IMR-90 (cell line): Measurements from ENCODE around the gene A3GALT2. TPM values are rescaled to one million over a fixed set of nuclear protein-coding genes. Genes with fewer than 3 reads are reported as not detected.

Experiments
- ATAC-seq: fragments of 200-7000 bp; cut with Tn5 transposase; 2 replicates; pipeline ENCODE4 v1.9.1; 2020; ENCODE audit warnings: low read depth, mild to moderate bottlenecking, moderate library complexity
- BruUV-seq: library from RNA; stranded (reverse); fragments of 400-500 nt; replicated peaks from 2 replicates; lab custom pipeline; 2021; lab: Mats Ljungman, UMichigan
- CTCF ChIA-PET: fragments of 300-600 bp; formaldehyde crosslinking; extraction: SDS; loops from one replicate; lab custom pipeline; 2021; ENCODE audit warnings: antibody characterized with exemption; lab: Yijun Ruan, JAX
- POLR2A ChIA-PET: fragments of 300-600 bp; sonication (Branson Sonifier 250); formaldehyde crosslinking; loops from one replicate; lab custom pipeline; 2022; ENCODE audit warnings: antibody characterized with exemption; ENCODE audit not compliant: unreplicated experiment; lab: Charles Lee
- DNase-seq: peaks from one replicate; pipeline ENCODE4 v3.0.0; 2013
- H2AFZ ChIP-seq: replicated peaks from 2 replicates; pipeline ENCODE3; 2013; ENCODE audit warnings: low read length, mild to moderate bottlenecking; ENCODE audit not compliant: poor library complexity
- H2AK5ac ChIP-seq: 2 replicates; pipeline ENCODE4 v1.6.1; 2013; ENCODE audit warnings: low read depth, low read length, inconsistent platforms
- H2AK9ac ChIP-seq: replicated peaks from 2 replicates; pipeline ENCODE3; 2013; ENCODE audit warnings: mild to moderate bottlenecking, low read depth, low read length, moderate library complexity; ENCODE audit not compliant: poor library complexity
- H2BK120ac ChIP-seq: 2 replicates; pipeline ENCODE4 v1.6.1; 2013; ENCODE audit warnings: low read depth, low read length, inconsistent platforms
- H2BK15ac ChIP-seq: 3 replicates; pipeline ENCODE4 v1.6.1; 2013; ENCODE audit warnings: low read depth, low read length, inconsistent platforms
- H2BK20ac ChIP-seq: 2 replicates; pipeline ENCODE4 v1.6.1; 2013; ENCODE audit warnings: low read depth, mild to moderate bottlenecking, inconsistent platforms, low read length, moderate library complexity
- H2BK5ac ChIP-seq: 2 replicates; pipeline ENCODE4 v1.6.1; 2013; ENCODE audit warnings: mild to moderate bottlenecking, low read depth, low read length, inconsistent platforms; ENCODE audit not compliant: poor library complexity, severe bottlenecking
- H3K14ac ChIP-seq: replicated peaks from 2 replicates; pipeline ENCODE4 v1.6.1; 2013; ENCODE audit warnings: low read depth, low read length, inconsistent platforms
- H3K18ac ChIP-seq: 2 replicates; pipeline ENCODE4 v1.6.1; 2013; ENCODE audit warnings: low read depth, low read length, control low read depth
- H3K23ac ChIP-seq: 2 replicates; pipeline ENCODE4 v1.6.1; 2013; ENCODE audit warnings: low read depth, low read length, inconsistent platforms
- H3K27ac ChIP-seq: 2 replicates; pipeline ENCODE4 v1.5.1; 2013; ENCODE audit warnings: mild to moderate bottlenecking, control low read depth, low read length; ENCODE audit not compliant: insufficient read depth
- H3K27me3 ChIP-seq: 2 replicates; pipeline ENCODE4 v1.6.1; 2013; ENCODE audit warnings: low read length; ENCODE audit not compliant: control insufficient read depth, insufficient read depth
- H3K36me3 ChIP-seq: 2 replicates; pipeline ENCODE4 v1.6.1; 2013; ENCODE audit warnings: low read length, mixed read lengths; ENCODE audit not compliant: control insufficient read depth, insufficient read depth
- H3K4ac ChIP-seq: 2 replicates; pipeline ENCODE4 v1.6.1; 2013; ENCODE audit warnings: low read depth, low read length, inconsistent platforms
- H3K4me1 ChIP-seq: 2 replicates; pipeline ENCODE4 v1.6.1; 2013; ENCODE audit warnings: low read length, mixed read lengths; ENCODE audit not compliant: control insufficient read depth, insufficient read depth
- H3K4me2 ChIP-seq: 2 replicates; pipeline ENCODE4 v1.6.1; 2013; ENCODE audit warnings: low read depth, mild to moderate bottlenecking, control low read depth, low read length, moderate library complexity
- H3K4me3 ChIP-seq: 2 replicates; pipeline ENCODE4 v1.5.1; 2013; ENCODE audit warnings: low read depth, mild to moderate bottlenecking, control low read depth, low read length, moderate library complexity; ENCODE audit not compliant: insufficient read depth
- H3K56ac ChIP-seq: 2 replicates; pipeline ENCODE4 v1.6.1; 2013; ENCODE audit warnings: low read length, inconsistent platforms; ENCODE audit not compliant: insufficient read depth; ENCODE audit errors: extremely low read depth
- H3K79me1 ChIP-seq, 2 experiments: 2 replicates each; pipeline ENCODE4 v1.6.1; 2013; ENCODE audit warnings: low read length in 2 of 2, inconsistent platforms in 1 of 2, low read depth in 1 of 2
- H3K9ac ChIP-seq: 2 replicates; pipeline ENCODE4 v1.6.1; 2013; ENCODE audit warnings: low read depth, low read length, control low read depth
- H3K9me1 ChIP-seq: 2 replicates; pipeline ENCODE4 v1.6.1; 2013; ENCODE audit warnings: low read length, inconsistent platforms; ENCODE audit not compliant: insufficient read depth
- H3K9me3 ChIP-seq: 2 replicates; pipeline ENCODE4 v1.6.1; 2013; ENCODE audit warnings: low read length; ENCODE audit not compliant: control insufficient read depth, insufficient read depth
- H4K20me1 ChIP-seq: 2 replicates; pipeline ENCODE4 v1.6.1; 2013; ENCODE audit warnings: low read length, inconsistent platforms; ENCODE audit not compliant: insufficient read depth
- H4K5ac ChIP-seq: 2 replicates; pipeline ENCODE4 v1.6.1; 2013; ENCODE audit warnings: mild to moderate bottlenecking, low read depth, low read length, control low read depth
- H4K8ac ChIP-seq, 2 experiments: 2 replicates each; pipeline ENCODE4 v1.6.1; 2013; ENCODE audit warnings: low read depth in 2 of 2, low read length in 2 of 2, control low read depth in 1 of 2, inconsistent platforms in 1 of 2
- H4K91ac ChIP-seq: 2 replicates; pipeline ENCODE4 v1.6.1; 2013; ENCODE audit warnings: low read depth, low read length, inconsistent platforms; ENCODE audit not compliant: insufficient read depth
- BHLHE40 ChIP-seq: fragments of 150-350 bp; IDR thresholded peaks from 2 replicates; pipeline ENCODE4 v1.6.1; 2016; ENCODE audit warnings: mild to moderate bottlenecking, low read depth, low read length
- CEBPB ChIP-seq: IDR thresholded peaks from 2 replicates; pipeline ENCODE4 v1.6.1; 2012; ENCODE audit warnings: low read depth, low read length, improper control_type of control experiment
- CHD1 ChIP-seq: IDR thresholded peaks from 2 replicates; pipeline ENCODE4 v1.6.1; 2012; ENCODE audit warnings: low read depth, low read length, improper control_type of control experiment
- CTCF ChIP-seq: conservative IDR thresholded peaks from 2 replicates; pipeline ENCODE4 v1.5.1; 2012; ENCODE audit warnings: mild to moderate bottlenecking, low read depth, low read length, improper control_type of control experiment
- ELK1 ChIP-seq: fragments of 150-350 bp; IDR thresholded peaks from 2 replicates; pipeline ENCODE4 v1.6.1; 2016; ENCODE audit warnings: low read depth, mild to moderate bottlenecking, low read length, moderate library complexity, borderline replicate concordance
- FOS ChIP-seq: fragments of 150-350 bp; IDR thresholded peaks from 2 replicates; pipeline ENCODE4 v1.6.1; 2016; ENCODE audit warnings: low read depth, low read length
- MAFK ChIP-seq: IDR thresholded peaks from 2 replicates; pipeline ENCODE4 v1.6.1; 2012; ENCODE audit warnings: low read depth, low read length, improper control_type of control experiment
- MAZ ChIP-seq: IDR thresholded peaks from 2 replicates; pipeline ENCODE4 v1.6.1; 2012; ENCODE audit warnings: low read depth, mild to moderate bottlenecking, low read length, improper control_type of control experiment, moderate library complexity, borderline replicate concordance
- MXI1 ChIP-seq: IDR thresholded peaks from 2 replicates; pipeline ENCODE4 v1.6.1; 2012; ENCODE audit warnings: low read depth, mild to moderate bottlenecking, low read length, moderate library complexity, borderline replicate concordance
- NFE2L2 ChIP-seq: fragments of 150-350 bp; IDR thresholded peaks from 2 replicates; pipeline ENCODE4 v1.6.1; 2016; ENCODE audit warnings: low read depth, mild to moderate bottlenecking, low read length
- POLR2A ChIP-seq: IDR thresholded peaks from 2 replicates; pipeline ENCODE4 v1.6.1; 2012; ENCODE audit warnings: mild to moderate bottlenecking, low read depth, low read length
- RAD21 ChIP-seq: IDR thresholded peaks from 2 replicates; pipeline ENCODE4 v1.6.1; 2012; ENCODE audit warnings: low read length, improper control_type of control experiment
- RCOR1 ChIP-seq: IDR thresholded peaks from 2 replicates; pipeline ENCODE4 v1.6.1; 2012; ENCODE audit warnings: mild to moderate bottlenecking, low read length, improper control_type of control experiment; ENCODE audit not compliant: insufficient replicate concordance
- RFX5 ChIP-seq: IDR thresholded peaks from 2 replicates; pipeline ENCODE4 v1.8.0; 2012; ENCODE audit warnings: low read depth, mild to moderate bottlenecking, low read length, moderate library complexity
- SMC3 ChIP-seq: fragments of 150-350 bp; IDR thresholded peaks from 2 replicates; pipeline ENCODE4 v1.6.1; 2016; ENCODE audit warnings: low read depth, mild to moderate bottlenecking, antibody characterized with exemption, low read length, moderate library complexity
- USF2 ChIP-seq: fragments of 150-350 bp; IDR thresholded peaks from 2 replicates; pipeline ENCODE4 v1.6.1; 2017; ENCODE audit warnings: mild to moderate bottlenecking, antibody characterized with exemption, low read length, low read depth
- WGBS, 2 experiments: methylation state at CpG; one replicate each; pipeline versions ENCODE4 v1.1.5 to v1.1.7; 2013; ENCODE audit warnings: missing lambda C conversion rate in 2 of 2; ENCODE audit not compliant: insufficient read length in 1 of 2; ENCODE audit errors: extremely low coverage in 2 of 2; 5-methylcytosine and 5-hydroxymethylcytosine counted together
- dilution Hi-C: fragments of 300-500 bp; cut with HindIII; formaldehyde crosslinking; loops from one replicate; pipeline ENCODE4 v1.14.3; 2018; ENCODE audit warnings: low sequenced_read_pairs; ENCODE audit not compliant: unreplicated experiment
- in situ Hi-C: fragments of 300-500 bp; cut with MboI; formaldehyde crosslinking; loops from 3 replicates; pipeline ENCODE4 v1.14.3; 2019; ENCODE audit warnings: low sequenced_read_pairs, inconsistent platforms, mixed read lengths
- intact Hi-C: fragments of 100-400 bp; cut with micrococcal nuclease; formaldehyde crosslinking; loops from 2 replicates; pipeline ENCODE4 v1.10.0; 2022
- polyA plus RNA-seq, 3 experiments: library from polyadenylated mRNA; depleted of rRNA; stranded (reverse); fragments of >200 nt; gene quantifications; 2 replicates each; pipeline ENCODE4 v1.2.3, GENCODE V29; 2012; ENCODE audit warnings: low replicate concordance in 1 of 3
- total RNA-seq: library from RNA; depleted of rRNA; stranded (reverse); fragments of >200 nt; gene quantifications from 2 replicates; pipeline ENCODE4 v1.2.3, GENCODE V29; 2012

Gene A3GALT2
- total and polyA plus RNA-seq, 2 of the 4 experiments (the other 2 are of a cell fraction): not detected

GRCh38 chr1:33261344-33261743 is 59.6 kb downstream of the A3GALT2 start:
- no peak overlapping the region for H3K4ac ChIP-seq
- ChIA-PET POLR2A (no interaction called here), CTCF (no interaction called here)
- peaks cover 38% of the 10 kb centered on the region for H4K20me1 ChIP-seq
- H3K18ac ChIP-seq: no peak overlapping the region
- H2BK120ac ChIP-seq: no peak overlapping the region
- no peak overlapping the region for H2AFZ ChIP-seq
- no peak overlapping the region for H2BK15ac ChIP-seq
- dilution Hi-C loops (no loop called here), intact Hi-C loops (no loop called here), in situ Hi-C loops (no loop called here)
- no peak for TF ChIP-seq USF2
- TF ChIP-seq MXI1: no peak
- TF ChIP-seq MAFK: no peak
- TF ChIP-seq RFX5: no peak
- TF ChIP-seq CTCF: no peak
- TF ChIP-seq ELK1: no peak
- no peak for TF ChIP-seq RAD21
- no peak for TF ChIP-seq BHLHE40
- no peak for TF ChIP-seq CEBPB
- no peak for TF ChIP-seq POLR2A
- no peak for TF ChIP-seq SMC3
- no peak for TF ChIP-seq CHD1
- TF ChIP-seq RCOR1: no peak
- no peak for TF ChIP-seq NFE2L2
- TF ChIP-seq FOS: no peak
- TF ChIP-seq MAZ: no peak
- peaks cover 17% of the 10 kb centered on the region for H3K4me1 ChIP-seq
- H2AK5ac ChIP-seq: no peak overlapping the region
- H3K9me1 ChIP-seq: peaks cover 48% of the 10 kb centered on the region
- H2AK9ac ChIP-seq: no peak overlapping the region
- H2BK5ac ChIP-seq: no peak overlapping the region
- no peaks in the 10 kb centered on the region for H3K27me3 ChIP-seq
- H3K56ac ChIP-seq: no peak overlapping the region
- H3K4me2 ChIP-seq: no peak overlapping the region
- no TSS peak for BruUV-seq
- no peak overlapping the region for H3K9ac ChIP-seq
- DNase-seq (no peak), ATAC-seq (no peak)
- no peaks in the 10 kb centered on the region for H3K9me3 ChIP-seq
- H3K79me1 ChIP-seq: peaks cover 49 to 81% of the 10 kb centered on the region in 2 experiments
- H4K91ac ChIP-seq: no peak overlapping the region
- H4K5ac ChIP-seq: no peak overlapping the region
- H3K23ac ChIP-seq: peak overlapping the region; percentile 68; the same call in 1 of the 2 replicates
- no peak overlapping the region for H4K8ac ChIP-seq
- peaks cover 9% of the 10 kb centered on the region for H3K36me3 ChIP-seq
- no peak overlapping the region for H3K4me3 ChIP-seq
- no peak overlapping the region for H3K14ac ChIP-seq
- no peak overlapping the region for H3K27ac ChIP-seq
- WGBS, 2 experiments: no CpG with 5 or more reads among the region's 7 CpGs
- no peak overlapping the region for H2BK20ac ChIP-seq
